ENCODE results near the gene IDH1. TPM values are rescaled to one million over a fixed set of nuclear protein-coding genes. Genes with fewer than 3 reads are reported as not detected.

The IDH1 gene
- total and polyA plus RNA-seq, 2 of the 13 experiments (the other 11 are each of a cell fraction or from before 2014, with no cell fraction given), result 312 to 1,077 TPM

DNA sequence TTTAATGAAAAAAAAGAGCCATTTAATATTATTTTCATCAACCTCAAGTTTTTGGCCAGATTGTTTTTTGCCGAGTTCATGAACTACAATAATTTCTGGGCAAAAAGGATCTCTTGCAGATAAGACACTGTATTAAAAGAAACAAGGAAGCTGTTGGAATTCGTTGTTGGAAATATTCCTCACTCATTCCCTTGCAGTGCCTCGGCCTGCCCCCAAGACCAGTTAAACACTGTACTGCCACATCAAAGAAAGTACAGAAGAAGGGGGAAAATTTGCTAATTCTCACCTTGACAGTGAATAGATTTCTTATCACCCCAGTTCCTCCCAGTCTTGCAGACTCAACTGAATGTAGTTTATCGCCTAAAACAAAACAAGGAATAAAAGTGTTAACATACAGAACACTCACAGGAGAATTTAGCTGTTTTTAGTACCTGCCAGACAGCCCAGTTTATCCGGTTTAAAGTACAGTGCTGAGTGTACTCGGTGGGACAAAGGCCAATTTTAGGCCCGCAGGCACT is 1.2 kb downstream of the IDH1 start (continued):
- TF ChIP-seq, protein P1, sequence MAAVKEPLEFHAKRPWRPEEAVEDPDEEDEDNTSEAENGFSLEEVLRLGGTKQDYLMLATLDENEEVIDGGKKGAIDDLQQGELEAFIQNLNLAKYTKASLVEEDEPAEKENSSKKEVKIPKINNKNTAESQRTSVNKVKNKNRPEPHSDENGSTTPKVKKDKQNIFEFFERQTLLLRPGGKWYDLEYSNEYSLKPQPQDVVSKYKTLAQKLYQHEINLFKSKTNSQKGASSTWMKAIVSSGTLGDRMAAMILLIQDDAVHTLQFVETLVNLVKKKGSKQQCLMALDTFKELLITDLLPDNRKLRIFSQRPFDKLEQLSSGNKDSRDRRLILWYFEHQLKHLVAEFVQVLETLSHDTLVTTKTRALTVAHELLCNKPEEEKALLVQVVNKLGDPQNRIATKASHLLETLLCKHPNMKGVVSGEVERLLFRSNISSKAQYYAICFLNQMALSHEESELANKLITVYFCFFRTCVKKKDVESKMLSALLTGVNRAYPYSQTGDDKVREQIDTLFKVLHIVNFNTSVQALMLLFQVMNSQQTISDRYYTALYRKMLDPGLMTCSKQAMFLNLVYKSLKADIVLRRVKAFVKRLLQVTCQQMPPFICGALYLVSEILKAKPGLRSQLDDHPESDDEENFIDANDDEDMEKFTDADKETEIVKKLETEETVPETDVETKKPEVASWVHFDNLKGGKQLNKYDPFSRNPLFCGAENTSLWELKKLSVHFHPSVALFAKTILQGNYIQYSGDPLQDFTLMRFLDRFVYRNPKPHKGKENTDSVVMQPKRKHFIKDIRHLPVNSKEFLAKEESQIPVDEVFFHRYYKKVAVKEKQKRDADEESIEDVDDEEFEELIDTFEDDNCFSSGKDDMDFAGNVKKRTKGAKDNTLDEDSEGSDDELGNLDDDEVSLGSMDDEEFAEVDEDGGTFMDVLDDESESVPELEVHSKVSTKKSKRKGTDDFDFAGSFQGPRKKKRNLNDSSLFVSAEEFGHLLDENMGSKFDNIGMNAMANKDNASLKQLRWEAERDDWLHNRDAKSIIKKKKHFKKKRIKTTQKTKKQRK (IDR thresholded peaks at IDR 0.05; ENCODE audit: low read length), result 0 out of 2 replicates have a peak, but pooled peaks have one; percentile 17
- TF ChIP-seq GLI4 (CRISPR knock-in tag; IDR thresholded peaks at IDR 0.05; ENCODE audit: borderline replicate concordance), result no peak
- TF ChIP-seq, protein P2, sequence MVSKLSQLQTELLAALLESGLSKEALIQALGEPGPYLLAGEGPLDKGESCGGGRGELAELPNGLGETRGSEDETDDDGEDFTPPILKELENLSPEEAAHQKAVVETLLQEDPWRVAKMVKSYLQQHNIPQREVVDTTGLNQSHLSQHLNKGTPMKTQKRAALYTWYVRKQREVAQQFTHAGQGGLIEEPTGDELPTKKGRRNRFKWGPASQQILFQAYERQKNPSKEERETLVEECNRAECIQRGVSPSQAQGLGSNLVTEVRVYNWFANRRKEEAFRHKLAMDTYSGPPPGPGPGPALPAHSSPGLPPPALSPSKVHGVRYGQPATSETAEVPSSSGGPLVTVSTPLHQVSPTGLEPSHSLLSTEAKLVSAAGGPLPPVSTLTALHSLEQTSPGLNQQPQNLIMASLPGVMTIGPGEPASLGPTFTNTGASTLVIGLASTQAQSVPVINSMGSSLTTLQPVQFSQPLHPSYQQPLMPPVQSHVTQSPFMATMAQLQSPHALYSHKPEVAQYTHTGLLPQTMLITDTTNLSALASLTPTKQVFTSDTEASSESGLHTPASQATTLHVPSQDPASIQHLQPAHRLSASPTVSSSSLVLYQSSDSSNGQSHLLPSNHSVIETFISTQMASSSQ (IDR thresholded peaks at IDR 0.05; ENCODE audit: low read depth), result peak; percentile 5; the same call in 1 of the 2 replicates
- TF ChIP-seq, protein P2 (CRISPR knock-in tag; IDR thresholded peaks at IDR 0.05; ENCODE audit: borderline replicate concordance), result no peak
- TF ChIP-seq ONECUT2 (CRISPR knock-in tag; IDR thresholded peaks at IDR 0.05), result no peak
- TF ChIP-seq, protein P3, sequence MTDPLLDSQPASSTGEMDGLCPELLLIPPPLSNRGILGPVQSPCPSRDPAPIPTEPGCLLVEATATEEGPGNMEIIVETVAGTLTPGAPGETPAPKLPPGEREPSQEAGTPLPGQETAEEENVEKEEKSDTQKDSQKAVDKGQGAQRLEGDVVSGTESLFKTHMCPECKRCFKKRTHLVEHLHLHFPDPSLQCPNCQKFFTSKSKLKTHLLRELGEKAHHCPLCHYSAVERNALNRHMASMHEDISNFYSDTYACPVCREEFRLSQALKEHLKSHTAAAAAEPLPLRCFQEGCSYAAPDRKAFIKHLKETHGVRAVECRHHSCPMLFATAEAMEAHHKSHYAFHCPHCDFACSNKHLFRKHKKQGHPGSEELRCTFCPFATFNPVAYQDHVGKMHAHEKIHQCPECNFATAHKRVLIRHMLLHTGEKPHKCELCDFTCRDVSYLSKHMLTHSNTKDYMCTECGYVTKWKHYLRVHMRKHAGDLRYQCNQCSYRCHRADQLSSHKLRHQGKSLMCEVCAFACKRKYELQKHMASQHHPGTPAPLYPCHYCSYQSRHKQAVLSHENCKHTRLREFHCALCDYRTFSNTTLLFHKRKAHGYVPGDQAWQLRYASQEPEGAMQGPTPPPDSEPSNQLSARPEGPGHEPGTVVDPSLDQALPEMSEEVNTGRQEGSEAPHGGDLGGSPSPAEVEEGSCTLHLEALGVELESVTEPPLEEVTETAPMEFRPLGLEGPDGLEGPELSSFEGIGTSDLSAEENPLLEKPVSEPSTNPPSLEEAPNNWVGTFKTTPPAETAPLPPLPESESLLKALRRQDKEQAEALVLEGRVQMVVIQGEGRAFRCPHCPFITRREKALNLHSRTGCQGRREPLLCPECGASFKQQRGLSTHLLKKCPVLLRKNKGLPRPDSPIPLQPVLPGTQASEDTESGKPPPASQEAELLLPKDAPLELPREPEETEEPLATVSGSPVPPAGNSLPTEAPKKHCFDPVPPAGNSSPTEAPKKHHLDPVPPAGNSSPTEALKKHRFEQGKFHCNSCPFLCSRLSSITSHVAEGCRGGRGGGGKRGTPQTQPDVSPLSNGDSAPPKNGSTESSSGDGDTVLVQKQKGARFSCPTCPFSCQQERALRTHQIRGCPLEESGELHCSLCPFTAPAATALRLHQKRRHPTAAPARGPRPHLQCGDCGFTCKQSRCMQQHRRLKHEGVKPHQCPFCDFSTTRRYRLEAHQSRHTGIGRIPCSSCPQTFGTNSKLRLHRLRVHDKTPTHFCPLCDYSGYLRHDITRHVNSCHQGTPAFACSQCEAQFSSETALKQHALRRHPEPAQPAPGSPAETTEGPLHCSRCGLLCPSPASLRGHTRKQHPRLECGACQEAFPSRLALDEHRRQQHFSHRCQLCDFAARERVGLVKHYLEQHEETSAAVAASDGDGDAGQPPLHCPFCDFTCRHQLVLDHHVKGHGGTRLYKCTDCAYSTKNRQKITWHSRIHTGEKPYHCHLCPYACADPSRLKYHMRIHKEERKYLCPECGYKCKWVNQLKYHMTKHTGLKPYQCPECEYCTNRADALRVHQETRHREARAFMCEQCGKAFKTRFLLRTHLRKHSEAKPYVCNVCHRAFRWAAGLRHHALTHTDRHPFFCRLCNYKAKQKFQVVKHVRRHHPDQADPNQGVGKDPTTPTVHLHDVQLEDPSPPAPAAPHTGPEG (CRISPR knock-in tag; IDR thresholded peaks at IDR 0.05), result no peak
- no peak for TF ChIP-seq SMAD1 (CRISPR knock-in tag; IDR thresholded peaks at IDR 0.05; ENCODE audit: borderline replicate concordance, low read depth)
- TF ChIP-seq ATF1 (CRISPR knock-in tag; IDR thresholded peaks at IDR 0.05), result peak; percentile 52
- TF ChIP-seq, protein P4, sequence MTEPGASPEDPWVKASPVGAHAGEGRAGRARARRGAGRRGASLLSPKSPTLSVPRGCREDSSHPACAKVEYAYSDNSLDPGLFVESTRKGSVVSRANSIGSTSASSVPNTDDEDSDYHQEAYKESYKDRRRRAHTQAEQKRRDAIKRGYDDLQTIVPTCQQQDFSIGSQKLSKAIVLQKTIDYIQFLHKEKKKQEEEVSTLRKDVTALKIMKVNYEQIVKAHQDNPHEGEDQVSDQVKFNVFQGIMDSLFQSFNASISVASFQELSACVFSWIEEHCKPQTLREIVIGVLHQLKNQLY (CRISPR knock-in tag; IDR thresholded peaks at IDR 0.05), result peak; percentile 82
- no peak for TF ChIP-seq JARID2 (CRISPR knock-in tag; IDR thresholded peaks at IDR 0.05; ENCODE audit: insufficient replicate concordance)
- TF ChIP-seq GABPB1 (CRISPR knock-in tag; IDR thresholded peaks at IDR 0.05), result no peak
- TF ChIP-seq BORCS8-MEF2B (CRISPR knock-in tag; IDR thresholded peaks at IDR 0.05), result no peak
